HEK293T (cell line): ENCODE results near the gene STK24.

Experiments
- ARNT ChIP-seq: fragments of 450-650 bp; IDR thresholded peaks from 2 replicates; pipeline ENCODE4 v1.6.1; 2017; ENCODE audit warnings: mild to moderate bottlenecking
- ELF4 ChIP-seq: fragments of 450-650 bp; IDR thresholded peaks from 2 replicates; pipeline ENCODE4 v1.6.1; 2017; ENCODE audit warnings: antibody characterized with exemption
- HDGF ChIP-seq: fragments of 450-650 bp; IDR thresholded peaks from 2 replicates; pipeline ENCODE4 v1.6.1; 2017; ENCODE audit warnings: antibody characterized with exemption, borderline replicate concordance
- L3MBTL2 ChIP-seq: fragments of 450-650 bp; conservative IDR thresholded peaks from 2 replicates; pipeline ENCODE4 v1.6.1; 2016; ENCODE audit warnings: mild to moderate bottlenecking
- SP1 ChIP-seq: fragments of 450-650 bp; IDR thresholded peaks from 2 replicates; pipeline ENCODE4 v1.6.1; 2017
- SUZ12 ChIP-seq: fragments of 450-650 bp; IDR thresholded peaks from 2 replicates; pipeline ENCODE4 v1.6.1; 2016; ENCODE audit warnings: mild to moderate bottlenecking
- TARDBP ChIP-seq: fragments of 450-650 bp; IDR thresholded peaks from 2 replicates; pipeline ENCODE4 v1.6.1; 2016
- ZNF384 ChIP-seq: fragments of 450-650 bp; IDR thresholded peaks from 2 replicates; pipeline ENCODE4 v1.6.1; 2016

- no peak for TF ChIP-seq SUZ12
- no peak for TF ChIP-seq HDGF
- no peak for TF ChIP-seq ELF4
- TF ChIP-seq ZNF384 = no peak
- no peak for TF ChIP-seq SP1
- TF ChIP-seq ARNT = no peak
- no peak for TF ChIP-seq L3MBTL2
- no peak for TF ChIP-seq TARDBP
Observed at GRCh38 chr13:98563071-98563470, 13.8 kb downstream of the STK24 start.
